Common myeloid progenitor, CD34-positive (primary cell): ENCODE measurements around the gene HES6. TPM values are rescaled to one million over a fixed set of nuclear protein-coding genes. Genes with fewer than 3 reads are reported as not detected.

Source experiments
- CTCF ChIA-PET: fragments of 350-600 bp; sonication (Branson Sonifier 250); formaldehyde crosslinking; loops from one replicate; lab custom pipeline; 2021; ENCODE audit warnings: antibody characterized with exemption; lab: Charles Lee
- POLR2A ChIA-PET: fragments of 350-600 bp; sonication (Branson Sonifier 250); formaldehyde crosslinking; loops from one replicate; lab custom pipeline; 2021; ENCODE audit warnings: antibody characterized with exemption; lab: Charles Lee
- DNase-seq, 3 donors: peaks; one replicate each; pipeline versions ENCODE4 v3.0.0 to v3.0.0-alpha.2; 2013
- H3K27ac ChIP-seq, 2 experiments: 1 replicate in 1 of 2; 2 replicates in 1 of 2; pipeline ENCODE4 v1.7.0; 2013; ENCODE audit warnings: inconsistent platforms in 2 of 2, low read length in 2 of 2, mild to moderate bottlenecking in 2 of 2, low read depth in 1 of 2, moderate library complexity in 1 of 2; ENCODE audit not compliant: severe bottlenecking in 2 of 2, insufficient read depth in 1 of 2, poor library complexity in 1 of 2
- H3K27me3 ChIP-seq, 5 experiments: replicated peaks in 2 of 5; 1 replicate in 3 of 5; 2 replicates in 2 of 5; pipeline versions ENCODE4 v1.6.1 to v1.7.0; 2013; ENCODE audit warnings: low read length in 4 of 5, mild to moderate bottlenecking in 2 of 5, moderate library complexity in 2 of 5, inconsistent platforms in 1 of 5; ENCODE audit not compliant: insufficient read depth in 5 of 5, control insufficient read depth in 4 of 5
- H3K36me3 ChIP-seq, 4 experiments: 1 replicate in 2 of 4; 2 replicates in 2 of 4; pipeline versions ENCODE4 v1.6.1 to v1.7.0; 2013; ENCODE audit warnings: low read length in 3 of 4, control low read depth in 1 of 4, mild to moderate bottlenecking in 1 of 4; ENCODE audit not compliant: control insufficient read depth in 4 of 4, insufficient read depth in 4 of 4
- H3K4me1 ChIP-seq, 4 experiments: 1 replicate in 3 of 4; 2 replicates in 1 of 4; pipeline versions ENCODE4 v1.6.1 to v1.7.1; 2013; ENCODE audit warnings: low read length in 3 of 4, mild to moderate bottlenecking in 3 of 4, control low read depth in 1 of 4, inconsistent platforms in 1 of 4, moderate library complexity in 1 of 4; ENCODE audit not compliant: control insufficient read depth in 4 of 4, insufficient read depth in 4 of 4; ENCODE audit errors: control extremely low read depth in 1 of 4
- H3K4me3 ChIP-seq, 7 experiments: 1 replicate in 4 of 7; 2 replicates in 3 of 7; pipeline versions ENCODE4 v1.5.1 to v1.7.0; 2013; ENCODE audit warnings: mild to moderate bottlenecking in 7 of 7, low read length in 6 of 7, moderate library complexity in 6 of 7, inconsistent platforms in 2 of 7, low read depth in 2 of 7, control low read depth in 1 of 7; ENCODE audit not compliant: insufficient read depth in 4 of 7, control insufficient read depth in 1 of 7; ENCODE audit errors: extremely low read depth in 1 of 7
- H3K9me3 ChIP-seq, 5 experiments: 1 replicate in 4 of 5; 2 replicates in 1 of 5; pipeline versions ENCODE4 v1.6.1 to v1.7.1; 2013; ENCODE audit warnings: low read length in 4 of 5, mild to moderate bottlenecking in 2 of 5, inconsistent platforms in 1 of 5, low read depth in 1 of 5, moderate library complexity in 1 of 5; ENCODE audit not compliant: control insufficient read depth in 4 of 5, insufficient read depth in 2 of 5; ENCODE audit errors: control extremely low read depth in 1 of 5
- WGBS: methylation state at CpG from one replicate; pipeline ENCODE4 v1.1.5; 2013; ENCODE audit not compliant: insufficient coverage; 5-methylcytosine and 5-hydroxymethylcytosine counted together
- polyA plus RNA-seq: library from polyadenylated mRNA; unstranded; fragments of 120-200 nt; gene quantifications from one replicate; pipeline ENCODE4 v1.2.1, GENCODE V29; 2013

HES6 gene, protein sequence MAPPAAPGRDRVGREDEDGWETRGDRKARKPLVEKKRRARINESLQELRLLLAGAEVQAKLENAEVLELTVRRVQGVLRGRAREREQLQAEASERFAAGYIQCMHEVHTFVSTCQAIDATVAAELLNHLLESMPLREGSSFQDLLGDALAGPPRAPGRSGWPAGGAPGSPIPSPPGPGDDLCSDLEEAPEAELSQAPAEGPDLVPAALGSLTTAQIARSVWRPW
- 3.5 TPM for polyA plus RNA-seq

DNA sequence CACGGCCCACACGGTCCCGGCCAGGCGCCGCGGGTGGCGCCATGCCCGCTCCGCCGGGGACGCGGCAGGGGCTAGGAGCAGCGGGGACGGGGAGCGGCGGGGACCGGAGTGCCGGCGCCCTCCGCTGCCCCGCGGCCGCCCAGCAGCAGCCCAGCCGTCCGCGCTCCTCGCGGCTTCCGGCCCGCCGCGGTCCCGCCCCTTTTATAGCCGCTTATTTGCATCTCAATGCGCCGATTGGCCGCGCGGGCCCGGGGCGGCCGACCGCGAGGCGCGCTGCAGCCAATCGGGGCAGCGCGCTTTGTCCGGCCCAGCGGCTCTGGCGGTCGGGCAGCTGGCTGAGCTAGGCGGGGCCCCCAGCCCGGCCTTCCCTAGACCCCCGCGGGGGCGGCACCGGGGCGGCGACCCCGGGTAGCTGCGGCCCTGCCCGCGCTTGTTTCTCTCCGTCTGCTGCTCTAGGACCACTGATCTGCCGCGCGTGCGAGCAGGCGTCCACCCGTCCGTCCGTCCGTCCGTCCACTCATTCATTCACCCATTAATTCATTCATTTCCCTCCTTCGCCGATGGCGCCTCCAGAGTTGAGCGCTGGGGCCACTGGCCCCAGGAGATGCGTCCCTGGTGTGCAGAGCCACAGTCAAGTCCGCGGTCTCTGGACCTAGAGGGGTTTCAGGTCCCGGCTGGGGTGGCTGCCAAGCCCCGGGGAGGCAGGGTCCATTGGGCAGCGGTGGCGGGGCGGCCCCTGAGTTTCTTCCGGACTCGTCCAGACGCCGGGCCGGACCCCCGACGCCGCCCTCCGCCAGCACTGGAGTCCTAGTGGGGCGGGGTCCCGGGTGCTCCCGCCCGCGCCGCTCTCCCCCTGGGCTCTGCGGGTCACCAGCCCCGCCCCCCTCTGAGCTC lies at the start of gene HES6:
Gene HES6 (minus strand): TSS at position 176 of the 894 bp plus-strand sequence. CDS start 133 bp downstream, at position 43.
- H3K27me3 ChIP-seq, result peaks cover 12 to 65% (median 37%) of the 10 kb centered on the region in 5 experiments

GRCh38 chr2:238289574-238289973 lies 49.7 kb upstream of the HES6 start:
- H3K36me3 ChIP-seq, result no peaks in the 10 kb centered on the region
- POLR2A ChIA-PET, result no interaction called here
- peak overlapping the region; percentile 58 to 80 for H3K27ac ChIP-seq
- H3K9me3 ChIP-seq, result no peaks in the 10 kb centered on the region
- WGBS, result 36% methylated on average over 8 of the region's 13 CpGs
- DNase-seq, result no peak
- peak overlapping the region in 6 of 7 experiments; percentile 43 to 92 (median 84) for H3K4me3 ChIP-seq
- H3K27me3 ChIP-seq, result peaks cover 0 to 3% (median 0%) of the 10 kb centered on the region in 5 experiments
- H3K4me1 ChIP-seq, result peaks cover 0 to 31% (median 25%) of the 10 kb centered on the region in 4 experiments
- CTCF ChIA-PET, result interaction anchor here (1.1 to 2.3 kb wide), 3 partner anchors 15 to 27 kb away, joined by 3 to 8 read pairs (median 7); no protein-coding TSS in a partner anchor

More for the DNA sequence above, at the start of gene HES6:
- DNase-seq, result peak; percentile 74 to 83 (median 74)
- POLR2A ChIA-PET, result no interaction called here
- Histone ChIP-seq H3K27ac (no peak within 1 kb of the TSS), H3K9me3 (peaks cover 0 to 5% (median 0%) of the 10 kb centered on the region in 5 experiments), H3K36me3 (peaks cover 3 to 6% (median 4%) of the 10 kb centered on the region in 4 experiments), H3K4me1 (peaks cover 0 to 19% (median 17%) of the 10 kb centered on the region in 4 experiments), H3K4me3 (peak within 1 kb of the TSS; percentile 17 to 74 (median 62))
- CTCF ChIA-PET, result interaction anchor here (0.7 kb wide), 1 partner anchor 9 kb away, joined by 3 read pairs; no protein-coding TSS in a partner anchor
- under 1% methylated on average over 77 of the region's 105 CpGs for WGBS

- under 1% methylated on average over 101 of the region's 108 CpGs for WGBS
- Histone ChIP-seq H3K27ac (peak overlapping the region; percentile 75 to 90), H3K4me3 (peak overlapping the region; percentile 69 to 92 (median 82)), H3K4me1 (peaks cover 0 to 31% (median 25%) of the 10 kb centered on the region in 4 experiments), H3K9me3 (no peaks in the 10 kb centered on the region), H3K36me3 (no peaks in the 10 kb centered on the region), H3K27me3 (no peaks in the 10 kb centered on the region)
- DNase-seq, result peak; percentile 99 to 100 (median 100)
- POLR2A ChIA-PET, result no interaction called here
- CTCF ChIA-PET, result interaction anchor here (1.1 to 2.3 kb wide), 4 partner anchors 14 to 28 kb away, joined by 3 to 8 read pairs (median 5); no protein-coding TSS in a partner anchor
These were observed 49.1 kb upstream of the HES6 start for GRCh38 chr2:238288650-238289573.

DNA sequence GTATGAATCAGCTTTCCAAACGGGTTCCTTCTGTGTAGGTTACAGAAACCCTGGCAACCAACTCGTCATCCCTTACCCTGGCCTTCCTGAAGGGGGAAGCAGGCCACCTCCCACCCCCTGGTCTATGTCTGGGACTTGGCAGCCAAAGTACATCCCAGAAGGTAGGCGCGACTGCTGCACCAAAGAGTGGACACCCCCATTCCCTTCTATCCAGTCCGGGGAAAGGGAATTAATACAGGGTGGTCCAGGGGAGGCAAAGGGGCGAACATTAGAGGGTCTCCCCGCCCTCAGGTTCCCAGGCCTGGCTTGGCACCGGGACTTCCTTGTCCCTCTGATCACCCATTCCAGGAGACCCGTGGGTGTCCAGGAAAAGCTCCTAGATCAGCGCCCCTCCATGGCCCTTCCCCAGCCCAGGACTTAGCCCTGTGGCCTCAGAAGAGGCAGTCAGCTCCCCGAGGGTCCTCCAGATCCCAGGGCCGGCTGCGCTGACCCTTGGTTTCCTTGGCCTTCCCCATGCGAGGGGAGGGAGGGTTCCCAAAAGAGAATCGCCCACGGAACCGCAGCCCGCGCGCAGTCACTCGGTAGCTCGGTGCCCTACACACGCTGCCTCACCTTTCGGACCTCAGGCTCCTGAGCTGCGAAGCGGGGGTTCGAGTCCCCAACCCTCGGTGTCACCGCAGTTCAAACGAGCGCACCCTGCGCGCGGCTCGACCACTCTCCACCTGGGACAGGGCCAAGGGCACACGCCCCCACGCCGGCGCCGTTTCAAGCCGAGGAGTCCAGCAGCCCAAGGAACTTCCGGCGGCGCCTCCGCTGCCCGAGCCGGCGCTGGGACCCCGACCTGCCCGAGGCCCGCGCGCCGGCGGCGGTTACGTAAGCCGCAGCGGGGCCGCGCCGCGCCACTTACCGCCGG lies 48.2 kb upstream of the HES6 start, which contains the start of gene PER2:
Gene PER2 (minus strand): TSS at position 874 of the 913 bp plus-strand sequence. CDS start 10,674 bp downstream, outside the sequence.
- ChIA-PET POLR2A (no interaction called here), CTCF (interaction anchor here (1.1 to 2.3 kb wide), 4 partner anchors 13 to 25 kb away, joined by 3 to 8 read pairs (median 5); no protein-coding TSS in a partner anchor)
- Histone ChIP-seq H3K4me1 (peaks cover 0 to 39% (median 30%) of the 10 kb centered on the region in 4 experiments), H3K9me3 (no peaks in the 10 kb centered on the region), H3K27me3 (no peaks in the 10 kb centered on the region), H3K36me3 (peaks cover 0 to 3% (median 0%) of the 10 kb centered on the region in 4 experiments), H3K27ac (peak within 1 kb of the TSS; percentile 75 to 90), H3K4me3 (peak within 1 kb of the TSS; percentile 69 to 92 (median 82))
- DNase-seq, result peak; percentile 87 to 91 (median 91)
- WGBS, result 0% methylated on average over 60 of the region's 65 CpGs

- peaks cover 0 to 40% (median 33%) of the 10 kb centered on the region in 4 experiments for H3K4me1 ChIP-seq
- no peaks in the 10 kb centered on the region for H3K9me3 ChIP-seq
- no peaks in the 10 kb centered on the region for H3K27me3 ChIP-seq
- WGBS, result 90% methylated on average over 5 of the region's 11 CpGs
- ChIA-PET CTCF (interaction anchor here (0.8 to 2.3 kb wide), 4 partner anchors 11 to 23 kb away, joined by 3 to 8 read pairs (median 3); no protein-coding TSS in a partner anchor), POLR2A (no interaction called here)
- H3K4me3 ChIP-seq, result peak overlapping the region in 5 of 7 experiments; percentile 71 to 92 (median 86)
- peak overlapping the region; percentile 30 to 90 for H3K27ac ChIP-seq
- peaks cover 0 to 3% (median 0%) of the 10 kb centered on the region in 4 experiments for H3K36me3 ChIP-seq
- peak in 2 of 3 donors; percentile 15 to 16 for DNase-seq
These were observed 47.3 kb upstream of the HES6 start for GRCh38 chr2:238286987-238287736.
